Hematopoietic multipotent progenitor cell treated with erythropoietin and hydrocortisone succinate and interleukin-3 and kit ligand, for 15 days (in vitro differentiated cells): ENCODE results near the gene ABCB11.
A peak's percentile ranks its signal among the peaks of the same experiment; 100 is the strongest.

Source experiments
- DNase-seq: peaks from one replicate; pipeline ENCODE4 v3.0.0-alpha.2; 2015; ENCODE audit warnings: low spot score

ABCB11 gene

DNA sequence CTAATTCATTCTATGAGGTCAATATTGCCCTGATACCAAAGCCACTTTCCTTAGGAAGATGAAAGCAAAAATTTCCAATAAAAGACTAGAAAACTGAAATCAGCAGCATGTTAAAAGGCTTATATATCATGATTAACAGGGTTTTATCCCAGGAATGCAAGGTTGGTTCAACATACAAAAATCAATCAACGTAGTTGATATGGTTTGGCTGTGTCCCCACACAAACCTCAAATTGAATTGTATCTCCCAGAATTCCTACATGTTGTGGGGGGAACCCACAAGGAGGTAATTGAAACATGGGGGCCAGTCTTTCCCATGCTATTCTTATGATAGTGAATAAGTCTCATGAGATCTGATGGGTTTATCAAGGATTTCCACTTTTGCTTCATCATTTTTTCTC lies 11.7 kb upstream of the ABCB11 start:
- no peak for DNase-seq

DNA sequence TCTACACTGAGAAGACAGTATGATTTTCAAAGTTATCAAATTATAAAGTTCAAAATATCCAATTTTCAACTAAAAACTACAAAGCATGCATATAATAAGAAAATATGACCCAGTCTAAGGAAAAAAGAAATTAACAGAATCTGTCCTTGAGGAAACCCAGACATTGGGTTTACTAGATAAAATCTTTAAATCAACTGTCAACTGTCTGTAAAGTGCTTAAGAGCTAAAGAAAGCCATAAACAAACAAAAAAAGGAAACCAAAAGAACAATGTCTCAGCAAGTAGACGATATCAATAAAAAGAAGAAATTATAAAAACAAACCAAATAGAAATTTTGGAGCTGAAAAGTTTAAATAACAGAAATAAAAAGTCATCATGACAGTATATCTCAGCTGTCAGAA lies 10.5 kb upstream of the ABCB11 start:
- no peak for DNase-seq

DNA sequence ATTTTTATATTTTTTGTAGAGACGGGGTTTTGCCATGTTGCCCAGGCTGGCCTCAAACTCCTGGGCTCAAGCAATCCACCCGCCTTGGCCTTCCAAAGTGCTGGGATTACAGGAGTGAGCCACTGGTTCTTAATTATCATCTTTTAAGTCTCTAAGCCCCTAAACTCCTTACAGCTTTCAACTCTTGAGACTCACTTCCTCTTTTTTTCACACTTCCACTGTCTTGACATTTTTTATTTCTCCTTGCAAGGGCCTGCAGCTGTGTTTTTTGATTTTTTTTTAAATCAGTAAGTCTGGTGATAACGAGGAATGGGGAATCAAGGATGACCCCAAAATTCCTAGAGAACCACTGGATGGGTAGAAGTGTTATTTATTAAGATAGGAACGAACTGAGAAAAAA lies 8.6 kb upstream of the ABCB11 start:
- DNase-seq = no peak

DNA sequence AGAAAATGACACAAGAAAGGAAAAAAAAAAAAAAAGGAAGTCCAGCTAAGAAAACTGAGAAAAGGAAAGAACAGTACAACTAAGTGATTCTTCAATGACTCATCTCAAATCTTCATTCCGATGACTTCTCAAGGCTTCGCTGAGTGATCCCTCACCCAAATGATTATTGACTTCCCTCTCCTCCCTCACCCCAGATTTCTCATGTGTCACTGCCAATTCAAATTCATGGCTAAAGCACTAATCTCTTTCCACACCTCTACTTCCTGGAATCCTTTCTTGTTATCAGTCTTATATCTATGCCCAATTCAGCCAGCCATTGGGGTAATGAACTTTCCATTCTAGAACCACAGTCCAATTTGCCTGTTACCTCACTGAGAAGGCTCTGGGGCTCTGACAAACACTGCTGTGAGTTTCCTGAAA lies 7.2 kb upstream of the ABCB11 start:
- DNase-seq = no peak

DNA sequence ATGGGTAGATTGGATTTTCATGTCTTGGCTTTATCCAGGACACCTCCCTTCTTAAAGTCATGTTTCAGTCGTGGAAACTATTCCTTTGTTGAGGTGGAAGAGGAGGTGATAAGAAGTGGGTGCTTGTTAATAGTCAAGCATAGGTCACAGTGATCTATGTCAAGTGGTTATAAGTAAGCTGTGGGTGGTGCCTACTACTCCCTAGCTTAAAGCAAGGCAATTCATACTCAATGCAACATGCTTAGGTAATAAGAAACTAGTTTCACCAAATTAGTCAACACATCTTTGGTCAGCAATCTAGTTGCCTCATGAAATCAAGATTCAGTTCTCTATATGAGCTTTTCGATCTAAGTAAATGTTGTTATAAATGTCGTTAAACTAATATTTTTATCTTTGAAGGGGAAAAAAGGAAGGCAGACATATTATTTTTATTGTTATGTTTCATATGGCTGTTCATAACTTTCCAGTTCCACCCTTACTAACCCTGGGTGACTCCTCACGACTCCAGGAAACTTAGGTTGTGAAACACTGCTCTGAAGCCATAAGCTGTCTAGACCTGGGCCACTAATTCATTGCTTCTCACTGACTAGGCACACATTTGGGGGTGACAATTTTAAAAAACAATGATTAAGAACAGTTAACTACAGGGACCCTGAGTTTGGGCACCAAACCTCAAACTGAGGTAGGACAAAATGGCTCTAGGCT lies 5.8 kb upstream of the ABCB11 start:
- DNase-seq = no peak

DNA sequence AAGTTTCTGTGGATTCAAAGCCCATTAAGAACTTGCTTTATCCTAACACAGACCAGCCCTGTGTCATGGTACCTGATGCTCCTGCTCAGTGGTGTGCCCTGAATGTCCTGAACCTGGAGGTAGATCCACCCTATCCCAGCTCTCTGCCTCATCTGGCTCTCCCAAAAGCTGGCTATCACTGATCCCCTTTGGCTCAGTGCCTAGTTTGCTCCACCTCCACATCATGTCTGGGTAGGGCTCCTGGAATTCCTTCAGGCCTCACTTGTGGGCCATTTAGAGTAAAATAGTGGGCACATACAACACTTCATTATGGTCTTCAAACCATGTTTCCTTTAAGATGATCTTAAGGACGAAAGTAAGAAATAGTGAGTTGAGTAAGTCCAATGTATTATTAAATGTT lies 4.8 kb upstream of the ABCB11 start:
- DNase-seq = no peak

DNA sequence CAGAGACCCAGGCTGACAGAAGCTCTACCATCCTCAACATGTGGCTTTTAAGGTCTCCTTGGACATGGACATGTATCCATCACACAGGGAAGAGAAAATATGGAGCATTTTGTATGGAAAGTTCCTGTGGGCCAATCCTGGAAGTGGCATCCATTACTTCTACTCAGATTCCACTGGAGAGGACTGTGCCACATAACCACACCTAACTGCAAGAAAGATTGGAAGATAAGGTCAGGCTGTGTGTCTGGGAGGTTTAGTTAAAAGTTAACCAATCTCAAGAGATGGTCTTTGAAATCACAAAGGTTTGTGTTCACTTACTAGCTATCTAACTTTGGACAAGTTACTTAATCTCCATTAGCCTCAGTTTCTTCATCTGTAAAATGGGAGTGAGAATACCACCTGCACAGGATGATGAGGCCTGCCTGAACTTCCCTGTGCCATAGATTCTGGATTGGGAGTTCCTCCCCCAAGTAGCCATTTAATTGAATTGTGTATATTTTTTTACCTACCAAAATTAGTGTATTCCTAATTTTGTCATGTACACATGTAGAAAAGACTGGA lies 3.9 kb upstream of the ABCB11 start:
- no peak for DNase-seq

DNA sequence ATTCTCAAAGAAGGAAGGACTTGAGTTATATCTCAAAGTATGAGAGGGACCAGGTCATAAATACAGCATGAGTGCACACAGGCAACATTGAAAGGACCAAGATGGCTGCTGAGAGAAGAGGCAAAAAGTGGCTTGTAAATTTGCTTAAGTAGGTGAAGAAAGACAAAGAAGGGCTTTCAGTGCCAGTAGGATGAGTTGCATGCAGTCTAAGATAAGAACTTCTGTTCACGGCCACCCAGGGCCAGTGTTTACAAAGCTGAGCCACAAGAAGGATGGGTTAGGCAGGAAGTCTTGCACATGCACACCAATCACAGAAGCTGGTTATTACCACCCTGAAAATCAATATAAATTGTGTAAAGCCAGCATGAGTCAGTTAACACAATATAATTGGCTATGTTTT lies 3.1 kb upstream of the ABCB11 start:
- DNase-seq = no peak

DNA sequence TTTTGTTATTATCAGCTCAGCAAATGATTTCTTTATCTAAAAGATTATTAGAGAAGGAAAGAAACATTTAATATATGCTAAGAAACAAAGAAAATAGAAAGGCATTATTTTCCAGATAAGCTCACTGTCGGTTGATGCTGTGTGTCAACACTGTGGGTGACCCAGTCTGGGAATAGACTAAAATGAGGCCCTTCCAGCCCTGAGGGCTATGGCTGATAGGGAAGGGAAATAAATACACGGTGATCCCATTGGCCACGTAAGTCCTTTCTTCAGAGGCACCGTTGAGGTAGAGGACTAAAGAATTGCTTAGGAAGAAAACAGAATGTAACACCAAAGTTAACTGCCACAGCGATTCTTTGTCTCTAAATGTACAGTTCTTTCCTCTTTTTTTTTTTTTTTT lies 1.8 kb downstream of the ABCB11 start:
- no peak for DNase-seq

DNA sequence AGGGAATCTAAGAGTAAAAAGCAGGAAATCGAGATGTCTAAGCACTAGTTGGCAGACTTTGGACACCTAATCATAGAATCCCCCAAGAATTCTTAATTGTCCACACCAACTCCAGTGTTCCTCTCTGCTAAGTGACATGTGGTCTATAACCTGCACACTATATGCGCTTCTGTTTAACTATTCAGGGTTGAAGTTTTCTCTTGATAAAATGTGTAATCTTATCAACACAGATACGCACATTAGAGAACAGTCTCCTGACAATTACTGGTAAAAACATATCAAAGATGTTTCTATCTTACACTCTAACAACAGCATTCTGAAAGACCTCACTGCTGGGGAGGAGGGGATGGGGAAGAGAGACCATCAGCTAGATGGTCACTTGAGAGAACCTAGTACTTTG lies 3.9 kb downstream of the ABCB11 start:
- no peak for DNase-seq

DNA sequence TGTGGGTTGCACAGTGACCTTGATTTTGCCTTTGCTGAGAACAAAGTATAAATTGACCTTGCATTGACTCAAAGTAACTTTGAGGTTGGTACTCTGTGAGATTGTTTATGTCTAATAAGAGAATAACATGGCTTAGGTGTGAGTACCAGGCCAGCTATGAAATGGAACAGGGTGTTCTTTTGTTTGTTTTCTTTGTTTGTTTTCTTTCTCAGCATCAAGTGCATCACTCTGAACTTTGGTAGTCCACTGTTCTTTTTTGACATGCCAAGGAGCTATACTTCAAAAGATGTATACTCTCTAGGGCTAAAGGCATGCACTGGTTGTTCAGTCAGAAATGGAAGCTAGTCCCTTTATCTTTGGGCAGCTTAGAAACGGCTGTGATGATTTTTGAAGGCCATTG lies 5.1 kb downstream of the ABCB11 start:
- no peak for DNase-seq

DNA sequence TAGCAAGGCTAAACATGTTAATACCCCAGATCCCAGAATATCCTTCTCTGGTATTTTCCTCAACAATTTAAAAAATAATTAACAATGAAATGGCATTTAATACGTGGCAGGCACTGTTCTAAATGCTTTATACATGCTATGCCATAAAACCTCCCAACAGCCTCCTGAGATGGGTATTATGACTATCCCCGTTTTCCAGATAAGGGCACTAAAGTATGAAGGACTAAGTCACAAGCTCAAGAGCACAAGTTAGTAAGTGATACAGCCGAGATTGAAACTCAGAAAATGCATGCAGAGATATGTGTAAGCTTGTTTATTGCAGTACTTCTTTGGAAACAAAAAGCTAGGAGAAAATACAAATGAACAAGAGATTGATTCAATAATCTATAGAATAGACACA lies 8.0 kb downstream of the ABCB11 start:
- DNase-seq = no peak

DNA sequence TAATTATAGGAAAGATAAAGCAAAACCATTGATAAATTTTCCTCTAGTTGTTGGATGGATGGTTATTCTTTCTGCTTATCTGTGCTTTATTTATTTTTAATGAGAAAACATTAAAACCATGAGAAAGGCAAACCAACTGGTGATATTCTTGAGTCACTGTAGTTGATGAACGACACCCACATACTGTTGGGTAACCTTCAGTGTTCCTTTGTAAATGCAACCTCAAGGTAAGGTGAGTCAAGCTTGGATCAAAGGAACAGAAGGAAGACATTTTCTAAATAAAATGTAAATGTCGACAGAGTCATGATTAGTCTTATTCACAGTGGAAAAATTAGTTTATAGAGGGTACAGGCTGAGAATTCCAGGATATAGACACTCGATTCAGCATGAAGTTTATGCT lies 12.7 kb downstream of the ABCB11 start:
- DNase-seq = no peak

DNA sequence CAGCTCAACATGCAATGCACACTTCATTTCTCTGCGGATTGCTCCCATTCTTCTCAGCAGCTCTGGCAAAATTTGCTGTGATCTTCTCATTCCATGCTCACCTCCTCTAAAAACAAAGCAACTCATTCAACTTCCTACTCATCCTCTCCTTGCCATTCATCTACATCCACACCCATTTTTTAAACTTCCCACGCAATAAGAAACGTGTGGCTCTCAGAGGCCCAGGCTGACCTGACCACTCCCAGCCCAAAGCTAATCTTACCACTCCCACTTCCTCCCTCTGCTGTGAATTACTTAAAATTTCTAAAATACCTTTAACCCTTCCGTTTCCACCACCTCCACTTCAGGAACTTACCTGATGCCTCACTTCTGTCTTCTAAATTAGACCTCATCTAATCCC lies 15.2 kb downstream of the ABCB11 start:
- DNase-seq = no peak

DNA sequence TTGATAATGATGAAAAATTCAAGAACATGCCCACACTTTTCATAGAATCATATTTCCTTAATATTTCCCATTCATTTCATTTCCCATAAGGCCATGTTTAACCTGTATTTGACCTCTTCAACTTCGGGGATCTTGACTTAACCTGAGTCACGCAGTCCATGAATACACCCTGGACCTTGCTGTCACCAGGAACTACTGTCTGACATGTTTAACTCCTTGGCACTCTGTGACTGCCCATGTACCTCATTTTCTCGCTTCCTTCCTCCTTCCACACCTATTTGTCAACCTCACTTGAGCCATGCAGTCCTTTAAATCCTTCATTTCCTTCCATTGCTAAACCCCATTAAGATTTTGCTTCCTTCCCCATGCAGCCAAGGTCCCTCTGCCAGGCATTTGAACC lies 16.3 kb downstream of the ABCB11 start:
- DNase-seq = no peak

DNA sequence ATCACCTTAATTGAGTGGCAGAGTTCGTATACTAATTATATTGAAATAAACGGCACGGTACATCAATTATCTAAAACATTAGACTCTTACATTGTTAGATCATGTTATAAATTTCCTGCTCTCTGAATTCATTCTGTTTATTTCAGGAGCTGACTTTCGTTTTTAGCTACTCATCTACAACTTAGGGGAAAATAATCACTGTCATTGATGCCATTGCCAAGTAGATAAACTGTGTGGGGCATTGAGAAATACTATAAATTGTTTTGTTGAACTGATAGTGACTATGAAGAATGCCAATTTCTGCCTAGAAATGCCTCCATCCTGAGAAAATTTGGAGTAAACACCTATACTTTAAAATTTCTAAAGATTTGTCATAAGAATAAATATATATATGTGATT lies 17.5 kb downstream of the ABCB11 start:
- DNase-seq = no peak

DNA sequence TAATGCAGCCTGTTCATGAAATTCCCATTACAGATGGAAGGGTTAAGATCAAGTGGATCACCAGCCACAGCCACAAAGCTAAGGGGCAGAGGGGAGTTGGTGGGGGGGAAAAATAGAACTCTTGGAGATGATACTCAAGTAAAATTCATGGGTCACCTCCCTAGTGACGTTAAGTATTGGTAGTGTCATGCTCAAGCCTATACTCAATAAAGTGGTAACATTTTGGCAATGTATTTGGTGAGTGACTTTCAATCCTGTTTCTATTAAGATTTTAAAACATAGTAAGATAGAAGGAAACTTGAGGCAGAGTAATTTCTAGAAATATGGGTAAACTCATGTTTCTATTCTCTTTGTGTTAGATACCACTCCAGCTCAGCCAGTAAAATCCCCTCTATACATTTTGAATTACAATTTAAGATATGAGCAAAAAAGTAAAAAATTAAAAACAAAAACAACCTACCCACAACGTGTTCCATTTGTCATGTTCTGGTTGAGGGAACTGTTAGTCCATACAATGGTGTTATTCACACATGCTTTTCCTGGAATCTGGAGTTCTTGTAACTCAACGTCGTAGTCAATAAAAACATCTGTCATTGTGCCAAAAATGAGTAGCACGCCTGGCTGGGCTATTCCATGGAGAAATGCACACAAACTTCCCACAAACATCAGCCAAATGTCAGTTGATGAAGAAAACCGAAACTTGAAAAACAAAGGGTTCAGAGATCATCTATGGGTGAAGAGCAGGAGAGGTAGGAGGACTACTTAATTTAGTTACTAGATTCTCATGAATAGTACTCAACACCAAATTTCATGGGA lies 18.1 kb downstream of the ABCB11 start:
- no peak for DNase-seq

DNA sequence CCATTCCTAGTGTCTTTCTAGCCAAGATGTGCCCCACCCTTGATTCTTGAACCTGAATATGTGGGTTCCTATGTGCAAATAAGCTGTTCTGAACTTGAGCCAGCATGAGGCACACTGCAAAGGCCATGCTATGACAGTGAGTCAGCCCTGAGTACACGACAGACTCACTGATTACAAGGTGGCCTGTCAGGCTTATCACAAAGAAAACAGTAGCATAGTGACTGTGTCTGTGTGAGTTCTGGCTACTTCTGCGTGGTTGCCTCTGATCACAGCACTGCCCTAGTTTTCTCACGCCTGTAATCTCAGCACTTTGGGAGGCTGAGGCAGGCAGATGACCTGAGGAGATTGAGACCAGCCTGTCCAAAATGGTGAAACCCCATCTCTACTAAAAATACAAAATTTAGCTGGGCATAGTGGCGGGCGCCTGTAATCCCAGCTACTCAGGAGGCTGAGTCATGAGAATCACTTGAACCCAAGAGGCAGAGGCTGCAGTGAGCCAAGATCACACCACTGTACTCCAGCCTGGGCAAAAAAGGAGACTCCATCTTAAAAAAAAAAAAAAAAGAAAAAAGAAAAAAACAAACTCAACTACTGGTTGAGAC lies 18.8 kb downstream of the ABCB11 start:
- DNase-seq = peak; percentile 32

DNA sequence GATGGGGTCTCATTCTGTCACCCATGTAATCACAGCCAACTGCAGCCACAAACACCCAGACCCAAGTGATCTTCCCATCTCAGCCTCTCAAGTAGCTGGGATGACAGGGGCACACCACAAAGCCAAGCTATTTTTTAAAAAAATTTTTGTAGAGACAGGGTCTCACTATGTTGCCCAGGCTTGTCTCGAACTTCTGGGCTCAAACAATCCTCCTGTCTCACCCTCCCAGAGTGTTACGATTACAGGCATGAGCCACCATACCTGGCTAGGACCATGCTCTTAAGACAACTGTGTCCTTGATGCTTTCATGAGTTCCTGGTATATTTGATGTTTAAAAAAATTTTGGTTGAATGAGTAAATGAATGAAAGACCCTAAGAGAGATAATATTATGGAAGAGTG lies 19.4 kb downstream of the ABCB11 start:
- DNase-seq = no peak

DNA sequence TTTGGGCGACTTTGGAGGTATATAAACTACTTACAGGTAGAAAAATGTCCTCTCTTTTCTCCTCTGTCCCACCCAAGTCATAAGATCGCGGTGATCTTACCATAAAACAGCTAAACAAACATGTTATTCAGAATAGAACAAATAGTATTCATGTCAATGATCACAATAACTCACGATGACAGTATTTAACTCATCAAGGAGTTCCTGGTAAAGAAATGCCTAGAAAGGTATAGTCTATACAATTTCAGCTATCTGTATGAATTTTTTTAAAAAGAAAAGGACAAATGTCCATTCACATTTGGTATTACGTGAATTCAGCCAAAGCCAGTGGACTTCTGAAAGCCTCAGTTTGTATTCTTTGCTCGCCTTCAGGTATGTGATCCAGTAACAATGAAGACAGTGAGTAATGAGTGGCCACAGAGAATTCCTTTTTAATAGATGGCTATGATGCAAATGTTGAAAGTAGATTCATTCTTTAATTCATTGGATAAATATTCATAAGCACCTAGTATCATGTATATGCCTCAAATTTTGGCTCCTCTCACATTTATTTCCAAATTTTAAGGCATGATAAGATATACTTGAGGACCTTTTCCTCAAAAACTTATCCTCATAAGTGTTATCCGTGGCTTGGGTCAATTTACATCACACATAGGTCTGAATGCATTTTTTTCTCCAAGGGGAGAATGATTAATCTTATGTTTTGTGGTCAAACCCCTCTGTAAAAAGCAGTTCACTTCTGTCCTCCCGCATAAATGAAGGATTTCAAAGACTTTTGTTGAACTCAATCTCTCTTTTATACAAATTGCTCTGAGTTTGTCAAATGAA lies 20.3 kb downstream of the ABCB11 start:
- DNase-seq = no peak

DNA sequence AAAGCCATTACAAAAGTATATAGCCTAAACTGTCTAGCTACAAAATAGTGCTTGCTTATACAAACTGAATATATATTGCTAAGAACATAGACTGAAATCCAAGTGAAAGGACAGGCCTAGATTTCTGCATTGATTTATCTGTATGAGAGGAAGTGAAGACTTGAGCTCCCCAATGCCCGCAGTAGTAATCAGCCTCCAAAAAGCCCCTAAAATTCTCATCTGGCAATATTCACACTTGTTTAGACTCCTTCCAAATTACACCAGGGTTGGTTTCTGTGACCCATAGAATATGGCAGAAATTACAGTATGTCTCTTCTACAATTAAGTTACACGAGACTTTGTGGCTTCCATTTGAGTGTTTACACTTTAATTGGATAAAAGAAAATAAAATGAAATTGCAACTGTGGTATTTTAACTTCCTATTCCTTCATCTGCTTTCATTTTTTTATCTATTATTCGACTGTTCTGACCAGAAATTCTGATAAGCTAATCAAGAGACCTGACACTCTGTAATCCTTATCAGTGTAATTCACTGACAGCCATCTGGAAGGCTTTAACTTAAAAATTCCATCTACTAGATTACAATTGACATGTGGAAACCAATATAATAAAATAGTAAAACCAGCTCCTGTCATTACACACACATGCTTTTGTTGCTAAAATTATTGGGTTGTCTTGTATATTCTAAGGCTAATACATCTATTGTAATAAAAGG lies 21.1 kb downstream of the ABCB11 start:
- no peak for DNase-seq

DNA sequence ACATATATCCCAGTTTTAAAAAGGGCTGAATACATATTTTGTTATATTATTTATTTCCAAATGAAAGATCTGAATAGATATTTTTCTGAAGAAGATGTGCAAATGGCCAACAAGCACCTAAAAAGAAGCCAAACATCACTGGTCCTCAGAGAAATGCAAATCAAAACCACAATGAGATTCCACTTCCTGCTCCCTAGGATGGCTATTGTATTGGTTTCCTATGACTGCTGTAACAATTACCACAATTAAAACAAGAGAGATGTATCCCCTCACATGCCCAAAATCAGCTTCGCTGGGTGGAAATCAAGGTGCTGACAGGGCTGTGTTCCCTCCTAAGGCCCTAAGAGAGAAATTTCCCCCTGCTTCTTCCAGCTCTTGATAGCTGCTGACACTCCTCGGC lies 23.2 kb downstream of the ABCB11 start:
- DNase-seq = no peak
